ENCODE results near the gene MRPL41. TPM values are rescaled to one million over a fixed set of nuclear protein-coding genes. Genes with fewer than 3 reads are reported as not detected.

The MRPL41 gene
- total and polyA plus RNA-seq, 2 of the 13 experiments (the other 11 are each of a cell fraction or from before 2014, with no cell fraction given) = 20.9 to 54.0 TPM

DNA sequence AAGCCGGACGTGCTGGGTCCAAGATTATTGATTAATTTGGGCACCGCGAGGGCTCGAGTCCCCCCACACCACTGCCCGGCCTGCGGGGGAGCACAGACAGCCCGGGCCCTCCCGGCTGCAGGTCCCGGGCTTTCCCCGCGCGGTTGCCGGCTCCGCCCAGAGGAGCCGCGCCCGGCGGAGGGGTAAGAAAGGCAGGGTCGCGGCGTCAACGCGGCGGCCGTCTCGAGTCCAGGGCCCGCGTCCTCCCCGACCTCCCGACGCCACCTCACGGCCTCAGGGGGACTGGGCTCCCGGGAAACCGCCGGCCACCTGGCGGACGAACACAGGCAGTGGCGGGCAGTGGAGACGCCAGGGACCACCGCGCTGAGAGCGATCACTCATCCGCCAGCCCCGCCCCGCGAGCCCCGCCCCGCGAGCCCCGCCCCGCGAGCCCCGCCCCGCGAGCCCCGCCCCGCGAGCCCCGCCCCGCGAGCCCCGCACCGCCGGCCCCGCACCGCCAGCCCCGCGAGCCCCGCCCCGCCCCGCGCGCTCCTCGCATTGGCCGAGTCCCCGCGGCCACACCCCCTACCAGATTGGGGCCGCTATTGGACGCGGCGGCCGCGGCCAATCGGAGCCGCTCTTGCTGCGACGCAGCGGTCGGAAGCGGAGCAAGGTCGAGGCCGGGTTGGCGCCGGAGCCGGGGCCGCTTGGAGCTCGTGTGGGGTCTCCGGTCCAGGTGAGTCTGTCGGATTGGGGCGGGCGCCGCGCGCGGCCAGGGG is at the start of gene MRPL41 (continued):
- TF ChIP-seq, protein P1, sequence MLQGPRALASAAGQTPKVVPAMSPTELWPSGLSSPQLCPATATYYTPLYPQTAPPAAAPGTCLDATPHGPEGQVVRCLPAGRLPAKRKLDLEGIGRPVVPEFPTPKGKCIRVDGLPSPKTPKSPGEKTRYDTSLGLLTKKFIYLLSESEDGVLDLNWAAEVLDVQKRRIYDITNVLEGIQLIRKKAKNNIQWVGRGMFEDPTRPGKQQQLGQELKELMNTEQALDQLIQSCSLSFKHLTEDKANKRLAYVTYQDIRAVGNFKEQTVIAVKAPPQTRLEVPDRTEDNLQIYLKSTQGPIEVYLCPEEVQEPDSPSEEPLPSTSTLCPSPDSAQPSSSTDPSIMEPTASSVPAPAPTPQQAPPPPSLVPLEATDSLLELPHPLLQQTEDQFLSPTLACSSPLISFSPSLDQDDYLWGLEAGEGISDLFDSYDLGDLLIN (CRISPR knock-in tag; IDR thresholded peaks at IDR 0.05; ENCODE audit: borderline replicate concordance) = no peak
- no peak for TF ChIP-seq ZNF776 (CRISPR knock-in tag; IDR thresholded peaks at IDR 0.05)
- TF ChIP-seq, protein P2, sequence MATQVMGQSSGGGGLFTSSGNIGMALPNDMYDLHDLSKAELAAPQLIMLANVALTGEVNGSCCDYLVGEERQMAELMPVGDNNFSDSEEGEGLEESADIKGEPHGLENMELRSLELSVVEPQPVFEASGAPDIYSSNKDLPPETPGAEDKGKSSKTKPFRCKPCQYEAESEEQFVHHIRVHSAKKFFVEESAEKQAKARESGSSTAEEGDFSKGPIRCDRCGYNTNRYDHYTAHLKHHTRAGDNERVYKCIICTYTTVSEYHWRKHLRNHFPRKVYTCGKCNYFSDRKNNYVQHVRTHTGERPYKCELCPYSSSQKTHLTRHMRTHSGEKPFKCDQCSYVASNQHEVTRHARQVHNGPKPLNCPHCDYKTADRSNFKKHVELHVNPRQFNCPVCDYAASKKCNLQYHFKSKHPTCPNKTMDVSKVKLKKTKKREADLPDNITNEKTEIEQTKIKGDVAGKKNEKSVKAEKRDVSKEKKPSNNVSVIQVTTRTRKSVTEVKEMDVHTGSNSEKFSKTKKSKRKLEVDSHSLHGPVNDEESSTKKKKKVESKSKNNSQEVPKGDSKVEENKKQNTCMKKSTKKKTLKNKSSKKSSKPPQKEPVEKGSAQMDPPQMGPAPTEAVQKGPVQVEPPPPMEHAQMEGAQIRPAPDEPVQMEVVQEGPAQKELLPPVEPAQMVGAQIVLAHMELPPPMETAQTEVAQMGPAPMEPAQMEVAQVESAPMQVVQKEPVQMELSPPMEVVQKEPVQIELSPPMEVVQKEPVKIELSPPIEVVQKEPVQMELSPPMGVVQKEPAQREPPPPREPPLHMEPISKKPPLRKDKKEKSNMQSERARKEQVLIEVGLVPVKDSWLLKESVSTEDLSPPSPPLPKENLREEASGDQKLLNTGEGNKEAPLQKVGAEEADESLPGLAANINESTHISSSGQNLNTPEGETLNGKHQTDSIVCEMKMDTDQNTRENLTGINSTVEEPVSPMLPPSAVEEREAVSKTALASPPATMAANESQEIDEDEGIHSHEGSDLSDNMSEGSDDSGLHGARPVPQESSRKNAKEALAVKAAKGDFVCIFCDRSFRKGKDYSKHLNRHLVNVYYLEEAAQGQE (IDR thresholded peaks at IDR 0.05; ENCODE audit: borderline replicate concordance in 1 of 2, low read depth in 1 of 2, low read length in 2 of 2) = no peak
- TF ChIP-seq, protein P3, sequence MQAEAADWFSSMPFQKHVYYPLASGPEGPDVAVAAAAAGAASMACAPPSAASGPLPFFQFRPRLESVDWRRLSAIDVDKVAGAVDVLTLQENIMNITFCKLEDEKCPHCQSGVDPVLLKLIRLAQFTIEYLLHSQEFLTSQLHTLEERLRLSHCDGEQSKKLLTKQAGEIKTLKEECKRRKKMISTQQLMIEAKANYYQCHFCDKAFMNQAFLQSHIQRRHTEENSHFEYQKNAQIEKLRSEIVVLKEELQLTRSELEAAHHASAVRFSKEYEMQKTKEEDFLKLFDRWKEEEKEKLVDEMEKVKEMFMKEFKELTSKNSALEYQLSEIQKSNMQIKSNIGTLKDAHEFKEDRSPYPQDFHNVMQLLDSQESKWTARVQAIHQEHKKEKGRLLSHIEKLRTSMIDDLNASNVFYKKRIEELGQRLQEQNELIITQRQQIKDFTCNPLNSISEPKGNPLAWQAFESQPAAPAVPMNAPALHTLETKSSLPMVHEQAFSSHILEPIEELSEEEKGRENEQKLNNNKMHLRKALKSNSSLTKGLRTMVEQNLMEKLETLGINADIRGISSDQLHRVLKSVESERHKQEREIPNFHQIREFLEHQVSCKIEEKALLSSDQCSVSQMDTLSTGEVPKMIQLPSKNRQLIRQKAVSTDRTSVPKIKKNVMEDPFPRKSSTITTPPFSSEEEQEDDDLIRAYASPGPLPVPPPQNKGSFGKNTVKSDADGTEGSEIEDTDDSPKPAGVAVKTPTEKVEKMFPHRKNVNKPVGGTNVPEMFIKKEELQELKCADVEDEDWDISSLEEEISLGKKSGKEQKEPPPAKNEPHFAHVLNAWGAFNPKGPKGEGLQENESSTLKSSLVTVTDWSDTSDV (CRISPR knock-in tag; IDR thresholded peaks at IDR 0.05) = no peak
- TF ChIP-seq MZF1 (CRISPR knock-in tag; IDR thresholded peaks at IDR 0.05; ENCODE audit: borderline replicate concordance) = no peak
- no peak for TF ChIP-seq WIZ (CRISPR knock-in tag; IDR thresholded peaks at IDR 0.05)
- peak; percentile 85 for TF ChIP-seq RBFOX2 (IDR thresholded peaks at IDR 0.05; ENCODE audit: low read depth, low read length)
- no peak for TF ChIP-seq MED8 (CRISPR knock-in tag; IDR thresholded peaks at IDR 0.05; ENCODE audit: insufficient replicate concordance)
- no peak for TF ChIP-seq KDM5A (IDR thresholded peaks at IDR 0.05; ENCODE audit: borderline replicate concordance, low read length)
- no peak for TF ChIP-seq ZFAT (CRISPR knock-in tag; conservative IDR thresholded peaks at IDR 0.05)
- TF ChIP-seq ETS1 (CRISPR knock-in tag; IDR thresholded peaks at IDR 0.05) = peak; percentile 66; the same call in 1 of the 2 replicates
- TF ChIP-seq MXD4 (CRISPR knock-in tag; IDR thresholded peaks at IDR 0.05) = no peak
- no peak for TF ChIP-seq CC2D1A (CRISPR knock-in tag; IDR thresholded peaks at IDR 0.05)
- TF ChIP-seq PHB2 (IDR thresholded peaks at IDR 0.05; ENCODE audit: partially characterized antibody) = no peak
- TF ChIP-seq, protein P4, sequence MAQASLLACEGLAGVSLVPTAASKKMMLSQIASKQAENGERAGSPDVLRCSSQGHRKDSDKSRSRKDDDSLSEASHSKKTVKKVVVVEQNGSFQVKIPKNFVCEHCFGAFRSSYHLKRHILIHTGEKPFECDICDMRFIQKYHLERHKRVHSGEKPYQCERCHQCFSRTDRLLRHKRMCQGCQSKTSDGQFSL (CRISPR knock-in tag; IDR thresholded peaks at IDR 0.05) = 0 out of 2 replicates have a peak, but pooled peaks have one; percentile 46
- no peak; the same call in 1 of the 2 replicates for TF ChIP-seq KAT8 (CRISPR knock-in tag; IDR thresholded peaks at IDR 0.05)
- no peak for TF ChIP-seq ZNF597 (CRISPR knock-in tag; IDR thresholded peaks at IDR 0.05)
- no peak for TF ChIP-seq IKZF1 (IDR thresholded peaks at IDR 0.05)

Data from HepG2 (cell line).